Measurements from ENCODE around the gene UBQLN4.

DNA sequence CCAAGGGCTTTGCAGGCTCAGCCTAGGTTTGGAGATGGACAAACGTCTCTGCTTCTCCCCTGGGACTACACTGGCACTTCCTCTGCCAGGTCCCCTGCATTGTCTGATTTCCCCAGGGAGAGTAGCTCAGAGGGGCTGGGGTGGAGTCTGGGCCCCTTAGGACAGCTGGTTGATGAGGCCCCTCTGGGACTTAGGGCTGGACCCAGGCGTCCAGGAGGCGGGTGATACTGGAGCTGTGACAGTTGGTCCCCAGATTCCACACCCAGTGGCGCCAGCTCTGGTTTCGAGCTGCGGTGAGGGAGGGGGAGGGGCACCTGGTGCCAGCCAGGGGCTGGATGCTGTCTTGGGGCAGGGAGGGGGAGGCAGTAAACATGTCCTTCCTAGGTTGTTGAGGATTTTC, 36.1 kb upstream of the UBQLN4 start:
- TF ChIP-seq, protein P1, sequence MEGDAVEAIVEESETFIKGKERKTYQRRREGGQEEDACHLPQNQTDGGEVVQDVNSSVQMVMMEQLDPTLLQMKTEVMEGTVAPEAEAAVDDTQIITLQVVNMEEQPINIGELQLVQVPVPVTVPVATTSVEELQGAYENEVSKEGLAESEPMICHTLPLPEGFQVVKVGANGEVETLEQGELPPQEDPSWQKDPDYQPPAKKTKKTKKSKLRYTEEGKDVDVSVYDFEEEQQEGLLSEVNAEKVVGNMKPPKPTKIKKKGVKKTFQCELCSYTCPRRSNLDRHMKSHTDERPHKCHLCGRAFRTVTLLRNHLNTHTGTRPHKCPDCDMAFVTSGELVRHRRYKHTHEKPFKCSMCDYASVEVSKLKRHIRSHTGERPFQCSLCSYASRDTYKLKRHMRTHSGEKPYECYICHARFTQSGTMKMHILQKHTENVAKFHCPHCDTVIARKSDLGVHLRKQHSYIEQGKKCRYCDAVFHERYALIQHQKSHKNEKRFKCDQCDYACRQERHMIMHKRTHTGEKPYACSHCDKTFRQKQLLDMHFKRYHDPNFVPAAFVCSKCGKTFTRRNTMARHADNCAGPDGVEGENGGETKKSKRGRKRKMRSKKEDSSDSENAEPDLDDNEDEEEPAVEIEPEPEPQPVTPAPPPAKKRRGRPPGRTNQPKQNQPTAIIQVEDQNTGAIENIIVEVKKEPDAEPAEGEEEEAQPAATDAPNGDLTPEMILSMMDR (IDR thresholded peaks at IDR 0.05; ENCODE audit: extremely low read depth in 1 of 2, insufficient read depth in 1 of 2, low read depth in 1 of 2, low read length in 2 of 2), result no peak
- TF ChIP-seq EZH2 (IDR thresholded peaks at IDR 0.05; ENCODE audit: borderline replicate concordance, low read depth, low read length, severe bottlenecking) (no peak), POLR2A (IDR thresholded peaks at IDR 0.05; ENCODE audit: low read depth, low read length) (no peak), POLR2AphosphoS5 (IDR thresholded peaks at IDR 0.05; ENCODE audit: insufficient read depth, low read depth, low read length) (no peak), MYC (IDR thresholded peaks at IDR 0.05; ENCODE audit: low read depth, low read length) (no peak), JUN (IDR thresholded peaks at IDR 0.05; ENCODE audit: borderline replicate concordance, insufficient read depth, insufficient read length, low read depth) (no peak), GATA2 (IDR thresholded peaks at IDR 0.05; ENCODE audit: insufficient read depth, insufficient read length, low read depth, low read length) (no peak)
- TF ChIP-seq, protein P2, sequence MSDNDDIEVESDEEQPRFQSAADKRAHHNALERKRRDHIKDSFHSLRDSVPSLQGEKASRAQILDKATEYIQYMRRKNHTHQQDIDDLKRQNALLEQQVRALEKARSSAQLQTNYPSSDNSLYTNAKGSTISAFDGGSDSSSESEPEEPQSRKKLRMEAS (IDR thresholded peaks at IDR 0.05; ENCODE audit: insufficient read depth, insufficient read length), result no peak

All from endothelial cell of umbilical vein (primary cell).